Measurements from ENCODE around the gene ZNF891.
A peak's percentile ranks its signal among the peaks of the same experiment; 100 is the strongest.

ZNF891 gene

DNA sequence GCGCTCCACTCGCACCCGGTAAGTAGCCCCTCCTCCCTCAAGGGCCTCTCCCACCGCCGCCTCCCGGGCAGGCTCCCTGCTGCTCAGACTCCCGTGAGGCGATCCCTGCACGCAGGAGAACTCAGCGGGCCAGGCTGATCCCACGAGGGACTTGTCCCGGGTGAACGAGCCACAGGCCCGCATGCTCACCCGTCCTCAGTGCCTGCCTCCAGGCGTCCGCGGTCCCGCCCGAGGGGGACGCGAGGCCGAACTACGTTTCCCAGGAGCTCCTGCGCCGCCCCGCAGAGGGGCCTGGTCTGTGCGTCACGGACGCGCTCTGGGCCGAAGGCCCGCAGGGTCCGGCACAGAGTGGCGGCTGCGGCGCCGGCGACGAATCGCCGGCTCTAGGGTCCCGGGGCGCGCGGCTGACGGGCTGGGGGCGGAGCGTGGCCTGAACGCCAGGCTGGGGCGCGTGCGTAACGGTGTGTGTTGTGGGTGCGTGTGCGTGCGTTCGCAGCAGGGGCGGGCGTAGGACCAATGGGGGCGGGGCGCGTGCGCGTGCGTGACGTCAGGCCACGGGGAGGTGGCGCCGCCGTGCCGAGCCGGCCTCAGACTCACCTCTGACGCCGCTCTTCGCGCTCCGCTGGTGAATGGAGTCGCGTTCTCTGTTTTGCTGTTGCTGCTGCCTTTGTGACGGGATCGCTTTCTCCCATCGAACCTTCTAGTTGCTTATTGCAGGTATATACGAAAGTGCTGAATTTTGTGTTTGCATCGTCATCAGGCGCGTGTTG lies at the start of gene ZNF891, which contains the start of gene ZNF10:
TSS of gene ZNF891 (minus strand) at position 237 of the 770 bp plus-strand sequence. CDS start 8,356 bp downstream, outside the sequence.
TSS of gene ZNF10 (plus strand) at position 590 of the 770 bp plus-strand sequence. CDS start 13,866 bp downstream, outside the sequence.
- peak; percentile 96 for DNase-seq (ENCODE audit: low read depth)

DNA sequence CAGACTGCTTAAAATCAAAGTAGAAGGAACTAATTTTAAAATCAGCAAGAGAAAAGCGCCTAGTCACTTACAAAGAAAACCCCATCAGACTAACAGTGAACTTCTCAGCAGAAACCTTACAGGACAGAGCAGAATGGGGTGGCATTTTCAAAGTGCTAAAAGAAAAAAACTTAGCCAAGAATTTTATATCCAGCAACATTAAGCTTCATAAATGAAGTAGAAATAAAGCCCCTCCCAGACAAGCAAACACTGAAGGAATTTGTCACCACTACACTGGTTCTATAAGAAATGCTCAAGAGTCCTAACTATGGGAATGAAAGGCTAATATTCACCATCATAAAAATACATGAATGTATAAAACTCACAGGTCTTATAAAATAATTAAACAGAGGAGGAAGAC lies 44.8 kb upstream of the ZNF891 start:
- no peak for DNase-seq (ENCODE audit: low read depth)

DNA sequence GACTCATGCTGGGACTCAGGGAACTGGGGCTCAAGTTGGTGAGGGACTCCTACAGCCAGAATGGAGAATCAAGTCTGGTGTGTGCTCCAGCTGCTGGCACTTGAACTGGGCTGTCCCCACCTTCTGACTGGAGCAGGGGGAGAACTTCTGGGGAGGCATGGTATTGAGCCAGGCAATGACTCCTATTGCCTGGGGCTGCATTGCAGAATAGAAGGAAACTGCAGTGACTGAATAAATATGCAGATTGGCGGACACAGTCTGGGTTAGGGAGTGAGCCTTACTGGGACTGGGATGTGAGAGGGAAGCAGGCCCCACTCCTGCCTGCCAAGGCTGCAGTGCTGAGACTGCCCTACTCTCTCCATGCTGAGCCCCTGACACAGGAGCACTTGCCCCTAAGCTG lies 42.4 kb upstream of the ZNF891 start:
- no peak for DNase-seq (ENCODE audit: low read depth)

DNA sequence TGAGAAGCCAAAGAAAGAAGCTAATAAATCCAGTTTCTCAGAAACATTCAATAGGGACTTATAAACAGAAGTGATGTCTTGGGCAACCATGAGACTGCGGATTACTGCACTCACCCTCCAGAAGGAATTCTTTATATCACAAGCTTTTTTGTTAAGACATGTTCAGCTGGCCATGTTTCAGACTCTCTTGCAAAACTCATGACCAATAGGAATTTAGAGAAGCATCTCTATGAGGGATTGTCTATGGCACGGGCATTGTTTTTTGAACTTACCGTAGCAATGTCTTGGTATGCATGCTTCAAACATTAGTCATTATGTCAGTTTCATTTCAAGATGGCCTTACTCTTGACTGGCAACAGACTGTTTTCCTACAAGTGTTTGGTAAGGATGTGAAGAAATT lies 35.7 kb upstream of the ZNF891 start:
- DNase-seq (ENCODE audit: low read depth) = no peak

DNA sequence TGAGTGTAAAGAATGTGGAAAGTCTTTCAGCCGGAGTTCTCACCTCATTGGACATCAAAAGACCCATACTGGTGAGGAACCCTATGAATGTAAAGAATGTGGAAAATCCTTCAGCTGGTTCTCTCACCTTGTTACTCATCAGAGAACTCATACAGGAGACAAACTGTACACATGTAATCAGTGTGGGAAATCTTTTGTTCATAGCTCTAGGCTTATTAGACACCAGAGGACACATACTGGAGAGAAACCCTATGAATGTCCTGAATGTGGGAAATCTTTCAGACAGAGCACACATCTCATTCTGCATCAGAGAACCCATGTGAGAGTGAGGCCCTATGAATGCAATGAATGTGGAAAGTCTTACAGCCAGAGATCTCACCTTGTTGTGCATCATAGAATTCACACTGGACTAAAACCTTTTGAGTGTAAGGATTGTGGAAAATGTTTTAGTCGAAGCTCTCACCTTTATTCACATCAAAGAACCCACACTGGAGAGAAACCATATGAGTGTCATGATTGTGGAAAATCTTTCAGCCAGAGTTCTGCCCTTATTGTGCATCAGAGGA lies 26.1 kb upstream of the ZNF891 start:
- no peak for DNase-seq (ENCODE audit: low read depth)

DNA sequence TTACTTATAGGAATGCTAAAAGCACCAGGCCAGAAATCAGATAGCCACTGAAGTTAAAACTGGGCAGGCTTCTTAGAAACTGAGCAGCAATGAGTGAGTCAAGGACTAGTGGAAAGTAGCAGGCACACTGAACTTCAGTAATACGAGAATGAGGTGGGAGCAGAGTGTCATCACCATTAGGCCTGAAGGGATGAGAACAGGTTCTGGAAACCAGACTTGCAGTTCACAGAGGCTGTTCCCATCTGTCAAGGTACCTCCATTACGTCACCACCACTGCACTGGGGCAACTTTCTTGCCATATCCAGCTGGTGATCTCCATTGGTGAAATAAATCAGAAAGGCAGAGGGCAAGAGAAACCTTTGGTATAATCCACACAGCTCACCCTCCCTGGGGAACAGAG lies 15.9 kb upstream of the ZNF891 start:
- no peak for DNase-seq (ENCODE audit: low read depth)

DNA sequence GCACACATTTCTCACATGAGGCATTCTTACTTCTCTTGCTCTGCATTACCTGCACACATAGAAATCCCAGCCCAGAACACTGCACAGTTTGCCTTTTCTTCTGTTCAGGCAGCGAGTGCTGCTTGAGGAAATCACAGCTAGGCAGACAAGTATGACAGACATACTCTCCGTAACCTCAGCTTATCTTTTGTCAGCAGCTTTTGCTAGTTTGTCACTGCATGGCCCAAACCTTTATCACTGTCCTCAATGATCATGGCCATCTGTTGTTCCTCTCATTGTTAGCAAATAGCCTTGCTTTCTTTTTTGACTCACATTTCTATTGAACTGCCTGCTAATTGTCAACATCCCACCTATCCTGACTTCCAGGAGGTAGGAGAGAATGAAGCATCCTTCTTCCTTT lies 5.7 kb upstream of the ZNF891 start:
- no peak for DNase-seq (ENCODE audit: low read depth)

DNA sequence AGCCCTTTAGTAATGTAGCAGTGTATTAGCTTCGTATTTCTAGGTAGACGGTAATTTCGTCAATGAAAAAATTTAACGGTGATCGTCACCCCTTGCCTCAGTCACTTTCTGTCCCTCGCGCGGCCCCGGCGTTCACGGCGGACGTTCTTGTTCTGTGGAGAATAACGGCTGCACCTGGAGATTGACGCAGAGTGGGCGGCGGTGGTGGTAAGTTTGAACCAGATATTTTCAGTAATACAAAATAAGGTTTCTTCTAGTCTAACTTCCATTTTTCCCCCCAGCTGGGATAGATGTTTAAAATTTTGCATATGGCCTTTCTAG lies 694 bp upstream of the ZNF891 start:
- DNase-seq (ENCODE audit: low read depth) = no peak

DNA sequence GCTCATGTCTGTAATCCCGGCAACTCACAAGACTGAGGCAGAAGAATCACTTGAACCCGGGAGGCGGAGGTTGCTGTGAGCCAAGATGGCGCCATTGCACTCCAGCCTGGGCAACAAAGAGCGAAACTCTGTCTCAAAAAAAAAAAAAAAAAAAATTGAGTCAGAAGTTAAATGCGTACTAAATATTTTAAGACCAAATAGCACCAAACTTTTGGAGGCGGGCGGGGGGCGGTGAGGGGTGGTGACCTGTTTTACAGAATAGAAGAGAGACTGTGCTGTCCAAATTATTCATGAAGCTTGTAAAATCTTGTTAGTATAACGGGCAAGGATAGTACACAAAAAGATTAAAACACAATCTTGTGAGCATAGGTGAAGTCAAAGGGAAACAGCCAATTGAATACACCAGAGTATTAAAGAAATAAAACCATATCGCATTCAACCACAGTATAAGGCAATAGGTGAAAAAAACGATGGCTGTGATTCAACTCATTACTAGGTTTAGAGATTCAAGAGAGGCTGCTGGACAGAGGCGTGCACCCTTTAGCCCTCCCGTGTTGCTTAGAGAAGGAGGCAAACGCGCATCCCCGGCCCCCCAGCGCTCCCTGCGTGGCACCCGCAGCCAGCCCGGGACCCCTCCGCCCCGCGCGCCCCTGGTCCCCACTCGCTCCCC lies 571 bp downstream of the ZNF891 start:
- DNase-seq (ENCODE audit: low read depth) = no peak

DNA sequence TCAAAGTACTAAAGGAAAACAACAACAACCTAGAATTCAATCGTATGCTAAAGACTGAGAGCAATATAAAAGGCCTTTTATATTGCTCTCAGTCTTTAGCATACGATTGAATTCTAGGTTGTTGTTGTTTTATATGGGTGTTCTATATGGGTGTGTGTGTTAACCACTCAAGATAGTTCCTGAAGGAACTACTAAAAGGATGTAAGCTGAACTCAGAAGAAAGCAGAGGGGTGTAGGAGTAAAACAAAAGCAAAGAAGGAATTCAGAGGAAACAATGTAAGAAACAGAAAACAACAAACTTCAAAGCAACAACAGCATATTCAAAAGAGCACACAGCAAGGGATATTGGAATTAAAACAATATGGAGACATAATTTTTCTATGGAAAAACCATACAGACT lies 5.4 kb downstream of the ZNF891 start:
- DNase-seq (ENCODE audit: low read depth) = no peak

DNA sequence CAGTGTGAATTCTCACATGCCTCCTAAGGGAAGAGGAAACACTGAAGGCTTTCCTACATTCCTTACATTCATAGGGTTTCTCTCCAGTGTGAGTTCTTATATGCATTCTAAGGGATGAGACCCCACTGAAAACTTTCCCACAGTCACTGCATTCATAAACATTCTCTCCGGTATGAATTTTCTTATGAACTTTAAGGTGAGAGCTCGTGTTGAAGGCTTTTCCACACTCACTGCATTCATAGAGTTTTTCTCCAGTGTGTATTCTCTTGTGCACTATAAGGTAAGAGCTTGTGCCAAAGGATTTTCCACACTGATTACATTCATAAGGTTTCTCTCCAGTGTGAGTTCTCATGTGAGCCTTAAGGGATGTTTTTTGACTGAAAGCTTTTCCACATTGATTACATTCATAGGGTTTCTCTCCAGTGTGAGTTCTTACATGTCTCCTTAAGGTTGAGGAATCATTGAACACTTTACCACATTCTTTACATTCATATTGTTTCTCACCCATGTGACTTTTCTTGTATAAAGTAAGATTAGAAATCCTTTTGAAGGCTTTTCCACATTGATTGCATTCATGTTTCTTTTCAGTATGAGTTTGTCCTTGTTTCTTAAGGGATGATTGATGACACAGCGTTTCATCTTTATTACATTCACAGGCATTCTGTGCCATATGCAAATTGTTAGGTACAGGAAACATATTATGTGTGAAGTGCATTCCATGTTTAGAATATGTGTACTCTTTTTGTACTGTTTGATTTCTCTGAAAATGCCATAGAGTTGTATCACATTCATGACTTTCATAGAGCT lies 9.5 kb downstream of the ZNF891 start:
- DNase-seq (ENCODE audit: low read depth) = no peak

DNA sequence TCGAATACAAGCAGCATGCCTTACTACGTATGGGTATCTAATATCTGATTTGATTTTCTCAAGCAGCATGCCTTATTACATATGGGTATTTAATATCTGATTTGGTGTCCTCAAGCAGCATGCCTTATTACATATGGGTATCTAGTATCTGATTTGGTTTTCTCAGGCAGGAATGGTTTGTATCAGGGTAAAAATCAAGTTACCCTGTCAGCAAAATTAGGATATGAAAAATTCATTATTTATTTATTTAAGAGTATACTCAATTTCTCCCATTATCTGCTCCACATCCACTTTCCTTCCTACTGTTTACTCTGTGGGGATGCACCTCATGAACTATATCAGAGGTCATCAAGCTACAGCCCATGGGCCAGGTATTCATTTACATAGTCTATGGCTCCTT lies 21.9 kb downstream of the ZNF891 start:
- no peak for DNase-seq (ENCODE audit: low read depth)

DNA sequence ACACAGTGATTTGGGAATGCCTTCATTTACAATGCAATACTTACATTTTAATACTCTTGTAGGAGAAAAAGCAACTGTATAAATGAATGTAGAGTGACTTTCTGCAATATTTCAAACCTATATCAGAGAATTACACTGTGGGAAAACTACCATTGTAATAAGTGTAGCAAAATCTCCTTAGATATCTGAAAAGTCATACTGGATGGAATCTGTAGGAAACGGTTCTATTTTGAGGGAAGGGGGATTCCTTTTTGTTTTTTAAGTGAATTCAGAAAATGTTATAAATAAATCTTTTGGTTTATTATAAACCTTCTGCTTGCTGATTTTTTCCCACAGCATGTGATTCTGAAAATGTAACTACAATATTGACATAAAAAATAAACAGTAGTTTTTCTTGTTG lies 23.0 kb downstream of the ZNF891 start:
- DNase-seq (ENCODE audit: low read depth) = no peak

DNA sequence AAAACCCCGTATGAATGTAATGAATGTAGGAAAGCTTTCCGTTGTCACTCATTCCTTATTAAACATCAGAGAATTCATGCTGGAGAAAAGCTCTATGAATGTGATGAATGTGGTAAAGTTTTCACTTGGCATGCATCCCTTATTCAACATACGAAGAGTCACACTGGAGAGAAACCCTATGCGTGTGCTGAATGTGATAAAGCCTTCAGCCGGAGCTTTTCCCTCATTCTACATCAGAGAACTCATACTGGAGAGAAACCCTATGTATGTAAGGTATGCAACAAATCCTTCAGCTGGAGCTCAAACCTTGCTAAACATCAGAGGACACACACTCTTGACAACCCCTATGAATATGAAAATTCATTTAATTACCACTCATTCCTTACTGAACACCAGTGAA lies 23.8 kb downstream of the ZNF891 start:
- DNase-seq (ENCODE audit: low read depth) = no peak

DNA sequence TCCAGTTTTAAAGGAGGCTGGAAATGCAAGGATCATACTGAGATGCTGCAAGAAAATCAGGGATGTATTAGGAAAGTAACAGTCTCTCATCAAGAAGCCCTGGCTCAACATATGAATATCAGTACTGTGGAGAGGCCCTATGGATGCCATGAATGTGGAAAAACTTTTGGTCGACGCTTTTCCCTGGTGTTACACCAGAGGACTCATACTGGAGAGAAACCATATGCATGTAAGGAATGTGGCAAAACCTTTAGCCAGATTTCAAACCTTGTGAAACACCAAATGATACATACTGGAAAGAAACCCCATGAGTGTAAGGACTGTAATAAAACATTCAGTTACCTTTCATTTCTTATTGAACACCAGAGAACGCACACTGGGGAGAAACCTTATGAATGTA lies 24.5 kb downstream of the ZNF891 start:
- DNase-seq (ENCODE audit: low read depth) = no peak

DNA sequence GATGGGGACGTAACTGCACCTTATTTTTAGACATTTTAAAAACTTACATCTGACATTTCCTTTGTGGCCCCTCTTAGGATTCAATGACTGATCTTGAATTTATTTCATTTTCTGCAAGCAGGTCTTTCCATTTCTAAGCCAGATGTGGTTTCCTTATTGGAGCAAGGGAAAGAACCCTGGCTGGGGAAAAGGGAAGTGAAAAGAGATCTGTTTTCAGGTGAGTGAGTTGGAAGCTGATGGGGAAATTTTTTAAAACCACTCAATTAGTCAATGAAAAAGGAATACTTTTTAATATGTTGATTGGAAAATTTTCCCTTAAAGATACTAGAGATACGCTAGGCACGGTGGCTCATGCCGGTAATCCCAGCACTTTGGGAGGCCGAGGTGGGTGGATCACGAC lies 46.7 kb downstream of the ZNF891 start:
- no peak for DNase-seq (ENCODE audit: low read depth)

DNA sequence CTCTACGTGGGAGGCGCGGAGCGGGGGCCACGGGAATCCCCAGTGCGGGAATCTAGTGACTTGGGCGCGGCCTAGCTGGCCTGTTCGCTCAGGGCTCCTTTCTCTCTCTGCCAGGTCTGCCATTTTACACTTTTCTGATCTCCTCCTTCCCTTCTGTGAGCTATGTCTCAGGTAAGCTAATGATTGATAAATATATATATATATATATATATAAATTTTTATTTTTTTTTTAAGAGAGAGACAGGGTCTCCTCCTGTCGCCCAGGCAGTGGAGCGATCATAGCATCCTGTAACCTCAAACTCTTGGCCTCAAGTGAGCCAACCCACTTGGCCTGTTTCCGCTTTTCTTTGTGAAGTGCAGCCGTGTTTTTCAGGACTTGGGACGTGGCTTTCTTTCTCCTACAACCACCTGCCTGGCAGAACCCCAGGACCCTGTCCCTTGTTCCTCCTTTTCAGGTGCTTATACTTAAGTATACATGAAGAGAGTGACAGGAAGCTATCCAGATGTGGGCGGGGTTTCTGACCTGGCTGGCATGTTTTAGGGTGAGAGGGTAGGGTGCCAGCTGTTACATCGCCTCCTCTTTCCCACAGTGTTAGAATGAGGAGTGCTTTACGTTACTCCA lies 48.8 kb downstream of the ZNF891 start:
- no peak for DNase-seq (ENCODE audit: low read depth)

DNA sequence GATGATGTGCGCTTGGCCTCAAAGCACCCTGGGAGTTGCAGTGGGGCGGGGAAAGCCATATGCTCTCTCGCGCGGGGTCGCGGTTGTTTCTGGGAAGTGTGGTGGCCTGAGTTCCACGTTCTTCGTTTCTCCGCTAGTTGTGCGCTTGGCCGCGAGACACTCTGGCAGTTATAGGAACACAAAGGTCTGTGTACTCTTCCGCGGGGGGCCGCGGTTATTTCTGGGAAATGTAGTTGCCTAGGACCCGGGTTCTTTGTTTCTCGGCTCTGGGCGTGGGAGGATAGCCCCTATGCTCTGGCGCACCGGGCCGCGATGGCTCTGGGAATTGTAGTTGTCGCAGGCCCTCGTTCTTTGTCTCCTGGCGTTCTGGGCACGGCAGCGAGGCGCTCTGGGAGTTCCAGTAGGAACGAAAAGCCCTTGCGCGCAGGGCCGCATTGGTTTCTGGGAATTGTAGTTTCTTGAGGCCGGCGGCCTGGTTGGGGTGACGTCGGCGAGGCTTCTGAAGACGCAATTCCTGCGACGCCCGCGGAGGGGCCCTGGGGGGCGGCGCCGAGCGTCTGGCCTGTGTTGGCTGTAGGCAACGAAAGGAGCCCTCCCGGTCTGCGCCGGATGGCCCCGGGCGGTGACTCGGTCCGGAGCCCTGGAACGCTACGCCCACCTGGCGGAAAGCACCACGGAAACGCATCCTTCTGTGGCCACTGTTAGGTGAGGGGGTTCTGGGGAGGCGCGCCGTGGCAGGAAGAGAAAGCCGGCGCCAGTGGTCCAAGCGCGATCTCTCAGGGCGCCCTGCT lies 49.5 kb downstream of the ZNF891 start, which contains the start of gene ZNF140:
TSS of gene ZNF140 (plus strand) at position 556 of the 791 bp plus-strand sequence. CDS start 398 bp downstream, outside the sequence.
- peak; percentile 88 for DNase-seq (ENCODE audit: low read depth)

DNA sequence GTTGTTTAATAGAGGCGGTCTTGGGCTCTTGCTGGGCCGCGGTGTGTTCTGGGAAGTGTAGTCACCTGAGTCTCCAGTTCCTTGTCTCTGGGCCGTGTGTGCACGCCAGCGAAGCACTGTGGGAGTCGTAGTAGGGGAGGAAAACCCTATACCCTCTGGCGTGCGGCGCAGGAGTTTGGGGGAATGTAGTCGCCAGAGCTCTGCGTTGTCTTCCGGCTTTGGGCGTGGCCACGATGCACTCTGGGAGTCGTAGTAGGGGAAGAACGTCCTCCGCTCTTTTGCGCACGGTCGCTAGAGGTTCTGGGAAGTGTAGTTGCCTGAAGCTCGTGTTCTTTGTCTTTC lies 50.1 kb downstream of the ZNF891 start:
- DNase-seq (ENCODE audit: low read depth) = peak; percentile 92

DNA sequence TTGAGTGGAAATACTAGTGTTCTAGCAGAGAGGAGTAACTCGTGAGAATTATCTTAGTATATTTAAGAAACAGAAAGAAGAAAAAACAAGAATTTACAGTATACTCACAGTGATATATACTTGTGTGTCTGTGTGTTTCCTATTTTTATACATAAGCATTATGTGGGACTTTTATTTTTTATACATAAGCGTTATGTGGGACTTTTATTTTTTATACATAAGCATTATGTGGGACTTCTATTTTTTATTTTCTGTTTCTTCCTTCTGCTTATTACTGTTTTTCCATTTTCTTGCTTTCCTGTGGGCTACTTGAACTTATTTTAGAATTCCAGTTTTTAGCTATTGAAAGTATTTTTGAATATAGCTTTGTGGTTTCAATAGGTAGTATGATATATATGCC lies 56.2 kb downstream of the ZNF891 start:
- DNase-seq (ENCODE audit: low read depth) = no peak

DNA sequence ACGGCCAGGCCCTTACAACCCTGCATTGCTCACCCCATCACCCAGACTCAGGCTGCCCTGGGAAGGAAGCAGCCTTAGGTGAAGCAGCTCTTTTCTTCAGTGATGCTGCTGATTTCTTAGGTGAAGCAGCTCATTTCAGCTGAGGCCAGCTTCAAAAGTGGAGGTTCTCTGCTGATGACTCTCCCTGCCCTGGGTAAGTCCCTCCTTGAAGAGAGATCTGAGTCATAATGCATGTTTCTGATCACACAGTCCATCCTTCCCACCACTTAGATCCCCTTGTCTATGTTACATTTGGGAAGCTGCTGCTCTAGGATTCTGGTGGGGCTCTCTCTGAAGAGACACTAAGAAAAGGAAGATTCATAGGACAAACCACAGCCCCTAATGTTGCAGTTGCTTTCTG lies 66.5 kb downstream of the ZNF891 start:
- DNase-seq (ENCODE audit: low read depth) = no peak
